B cell (primary cell): ENCODE data around the gene RHOG. TPM values are rescaled to one million over a fixed set of nuclear protein-coding genes. Genes with fewer than 3 reads are reported as not detected.

Experiments
- ATAC-seq: fragments of 200-7000 bp; cut with Tn5 transposase; one replicate; pipeline ENCODE4 v1.10.0; 2021; ENCODE audit warnings: low read depth, mild to moderate bottlenecking, moderate number of reproducible peaks, moderate library complexity
- CTCF ChIA-PET: fragments of 350-600 bp; sonication (Branson Sonifier 250); formaldehyde crosslinking; loops from one replicate; lab custom pipeline; 2021; ENCODE audit warnings: antibody characterized with exemption, inconsistent platforms; lab: Charles Lee
- POLR2A ChIA-PET: fragments of 350-600 bp; sonication (Branson Sonifier 250); formaldehyde crosslinking; loops from one replicate; lab custom pipeline; 2021; ENCODE audit warnings: antibody characterized with exemption; lab: Charles Lee
- DNase-seq: peaks from one replicate; pipeline ENCODE4 v3.0.0; 2013
- H2AFZ ChIP-seq: 2 replicates; pipeline ENCODE4 v1.6.1; 2012; ENCODE audit warnings: mild to moderate bottlenecking, low read depth, low read length; ENCODE audit not compliant: insufficient read depth, poor library complexity, severe bottlenecking
- H3K27ac ChIP-seq, 2 donors: 1 replicate in 1 of 2; 2 replicates in 1 of 2; pipeline ENCODE4 v1.5.1; 2012 to 2013; ENCODE audit warnings: low read length in 2 of 2, mild to moderate bottlenecking in 2 of 2, moderate library complexity in 1 of 2
- H3K27me3 ChIP-seq, 4 experiments: fragments of 200-600 bp in 1 of 4; sonication (generic) in 1 of 4; replicated peaks in 1 of 4; 1 replicate in 2 of 4; 2 replicates in 2 of 4; pipeline versions ENCODE4 v1.6.1 to v1.7.0; 2013 to 2016; ENCODE audit warnings: low read length in 3 of 4, mild to moderate bottlenecking in 2 of 4, mixed read lengths in 1 of 4, moderate library complexity in 1 of 4; ENCODE audit not compliant: insufficient read depth in 4 of 4, control insufficient read depth in 3 of 4; ENCODE audit errors: control extremely low read depth in 1 of 4
- H3K36me3 ChIP-seq, 2 experiments: replicated peaks in 1 of 2; 1 replicate in 1 of 2; 2 replicates in 1 of 2; pipeline versions ENCODE4 v1.6.1 to v1.7.1; 2013; ENCODE audit warnings: low read length in 1 of 2; ENCODE audit not compliant: insufficient read depth in 2 of 2, control insufficient read depth in 1 of 2; ENCODE audit errors: control extremely low read depth in 1 of 2, extremely low read depth in 1 of 2
- H3K4me1 ChIP-seq, 2 donors: fragments of 200-600 bp in 1 of 2; sonication (generic) in 1 of 2; 1 replicate in 1 of 2; 2 replicates in 1 of 2; pipeline versions ENCODE4 v1.5.1 to v1.6.1; 2013 to 2017; ENCODE audit warnings: low read length in 2 of 2; ENCODE audit not compliant: control insufficient read depth in 2 of 2, insufficient read depth in 2 of 2
- H3K4me2 ChIP-seq: replicated peaks from 2 replicates; pipeline ENCODE3; 2012; ENCODE audit warnings: mild to moderate bottlenecking, low read depth, low read length; ENCODE audit not compliant: poor library complexity, severe bottlenecking
- H3K4me3 ChIP-seq, 5 experiments: fragments of 200-600 bp in 1 of 5; sonication (generic) in 1 of 5; 1 replicate in 3 of 5; 2 replicates in 2 of 5; pipeline versions ENCODE4 v1.5.1 to v1.7.0; 2011 to 2016; ENCODE audit warnings: low read length in 4 of 5, mild to moderate bottlenecking in 4 of 5, low read depth in 2 of 5, control low read depth in 1 of 5, moderate library complexity in 1 of 5; ENCODE audit not compliant: insufficient read depth in 1 of 5; ENCODE audit errors: control extremely low read depth in 1 of 5, extremely low read depth in 1 of 5
- H3K79me2 ChIP-seq: fragments of 200-600 bp; sonication (generic); one replicate; pipeline ENCODE4 v1.6.0; 2016; ENCODE audit warnings: low read length; ENCODE audit not compliant: control insufficient read depth, insufficient read depth
- H3K9ac ChIP-seq: fragments of 200-600 bp; sonication (generic); 2 replicates; pipeline ENCODE4 v1.6.1; 2017; ENCODE audit warnings: mild to moderate bottlenecking, low read length, moderate library complexity
- H3K9me3 ChIP-seq, 3 donors: one replicate each; pipeline versions ENCODE4 v1.6.1 to v1.7.1; 2013; ENCODE audit warnings: low read length in 2 of 3; ENCODE audit not compliant: control insufficient read depth in 2 of 3, insufficient read depth in 1 of 3; ENCODE audit errors: control extremely low read depth in 1 of 3
- H4K20me1 ChIP-seq: 2 replicates; pipeline ENCODE4 v1.6.0; 2012; ENCODE audit warnings: mild to moderate bottlenecking, low read length; ENCODE audit not compliant: insufficient read depth, control insufficient read depth, poor library complexity, severe bottlenecking
- H3K27ac Mint-ChIP-seq: one replicate; pipeline ENCODE4 v1.8.0; 2021; ENCODE audit warnings: mixed read lengths
- H3K27me3 Mint-ChIP-seq: one replicate; pipeline ENCODE4 v1.8.0; 2021; ENCODE audit warnings: mixed read lengths
- H3K4me1 Mint-ChIP-seq: one replicate; pipeline ENCODE4 v1.8.0; 2021; ENCODE audit warnings: mixed read lengths
- H3K4me3 Mint-ChIP-seq: one replicate; pipeline ENCODE4 v1.8.0; 2021; ENCODE audit warnings: mixed read lengths
- H3K9me3 Mint-ChIP-seq: one replicate; pipeline ENCODE4 v1.8.0; 2022; ENCODE audit warnings: mixed read lengths; ENCODE audit not compliant: insufficient read depth
- CTCF ChIP-seq: fragments of 200-600 bp; IDR thresholded peaks from one replicate; pipeline ENCODE4 v1.8.0; 2022; ENCODE audit warnings: antibody characterized with exemption, mild to moderate bottlenecking
- EZH2 ChIP-seq: IDR thresholded peaks from 2 replicates; pipeline ENCODE4 v1.6.1; 2012; ENCODE audit warnings: borderline replicate concordance, low read depth, mild to moderate bottlenecking, moderate library complexity, low read length; ENCODE audit not compliant: insufficient read depth, poor library complexity, severe bottlenecking
- whole genome bisulfite sequencing: methylation state at CpG from one replicate; pipeline ENCODE4 v1.1.5; 2013; ENCODE audit warnings: missing lambda C conversion rate; ENCODE audit not compliant: insufficient coverage; 5-methylcytosine and 5-hydroxymethylcytosine counted together
- intact Hi-C: fragments of 100-400 bp; cut with micrococcal nuclease; formaldehyde crosslinking; loops from one replicate; pipeline ENCODE4 v1.10.0; 2022
- polyA plus RNA-seq: library from polyadenylated mRNA; depleted of rRNA; stranded (reverse); fragments of >200 nt; gene quantifications from 2 replicates; pipeline ENCODE4 v1.2.3, GENCODE V29; 2012
- total RNA-seq, 2 donors: library from RNA; stranded (reverse); fragments of 120-200 nt in 1 of 2; gene quantifications; 1 replicate in 1 of 2; 2 replicates in 1 of 2; pipeline versions ENCODE4 v1.2.3 to v1.2.4, GENCODE V29; 2013 to 2022

RHOG gene
- total and polyA plus RNA-seq, 2 donors (not counting 1 experiment from before 2014, with no cell fraction given): 102 to 141 TPM

- TF ChIP-seq EZH2 (no peak), CTCF (no peak)
- Histone ChIP-seq H3K27ac (no peak overlapping the region), H3K4me2 (no peak overlapping the region), H3K4me1 (peaks cover 6 to 17% of the 10 kb centered on the region in 2 donors), H3K79me2 (peaks cover 9% of the 10 kb centered on the region), H3K9me3 (no peaks in the 10 kb centered on the region), H3K27me3 (no peaks in the 10 kb centered on the region), H2AFZ (no peak overlapping the region), H3K36me3 (no peaks in the 10 kb centered on the region), H3K9ac (no peak overlapping the region), H3K4me3 (no peak overlapping the region), H4K20me1 (no peaks in the 10 kb centered on the region)
- WGBS: 90% methylated on average over 2 of the region's 4 CpGs
- H3K4me1 Mint-ChIP-seq: peaks cover 11% of the 10 kb centered on the region
- ATAC-seq (no peak), DNase-seq (no peak)
- H3K9me3 Mint-ChIP-seq: no peaks in the 10 kb centered on the region
- H3K4me3 Mint-ChIP-seq: no peak overlapping the region
- ChIA-PET POLR2A (no interaction called here), CTCF (interaction anchor here (0.8 to 8.7 kb wide), 7 partner anchors 10 to 262 kb away, joined by 3 to 85 read pairs (median 5); partner anchors contain the start of genes RHOG and STIM1)
- no peaks in the 10 kb centered on the region for H3K27me3 Mint-ChIP-seq
- H3K27ac Mint-ChIP-seq: no peak overlapping the region
- intact Hi-C loops: no loop called here
Observed at GRCh38 chr11:3810951-3811350, 29.8 kb downstream of the RHOG start.

- no peak overlapping the region for H3K9ac ChIP-seq
- H3K27ac Mint-ChIP-seq: no peak overlapping the region
- H3K4me3 Mint-ChIP-seq: no peak overlapping the region
- H3K27ac ChIP-seq: no peak overlapping the region
- H3K79me2 ChIP-seq: peaks cover 9% of the 10 kb centered on the region
- no peaks in the 10 kb centered on the region for H3K27me3 ChIP-seq
- no peak overlapping the region for H2AFZ ChIP-seq
- H3K4me2 ChIP-seq: no peak overlapping the region
- H3K9me3 Mint-ChIP-seq: no peaks in the 10 kb centered on the region
- H3K27me3 Mint-ChIP-seq: no peaks in the 10 kb centered on the region
- 100% methylated on average over 2 of the region's 3 CpGs for WGBS
- H3K4me3 ChIP-seq: no peak overlapping the region
- ChIA-PET CTCF (interaction anchor here (0.8 to 8.7 kb wide), 7 partner anchors 10 to 263 kb away, joined by 3 to 85 read pairs (median 5); partner anchors contain the start of genes RHOG and STIM1), POLR2A (no interaction called here)
- intact Hi-C loops: no loop called here
- peaks cover 6 to 17% of the 10 kb centered on the region in 2 donors for H3K4me1 ChIP-seq
- no peaks in the 10 kb centered on the region for H3K36me3 ChIP-seq
- H4K20me1 ChIP-seq: no peaks in the 10 kb centered on the region
- no peak for DNase-seq
- H3K9me3 ChIP-seq: no peaks in the 10 kb centered on the region
- peaks cover 11% of the 10 kb centered on the region for H3K4me1 Mint-ChIP-seq
- TF ChIP-seq EZH2 (no peak), CTCF (no peak)
- no peak for ATAC-seq
Observed at GRCh38 chr11:3810446-3810845, 30.3 kb downstream of the RHOG start.
